GM19467 (cell line): ENCODE data around the gene CARHSP1.
A peak's percentile ranks its signal among the peaks of the same experiment; 100 is the strongest.
"Not testable (repeated sequence)": the region's sequence is repeated elsewhere in the genome, so short reads cannot be mapped to it uniquely, and the experiment has no call there.

Source experiments
- ATAC-seq: cut with Tn5 transposase; IDR thresholded peaks from one replicate; pipeline ENCODE4 v1.9.1; 2021; ENCODE audit warnings: mild to moderate bottlenecking, moderate library complexity; ENCODE audit not compliant: unreplicated experiment

The CARHSP1 gene

GRCh38 chr16:8836797-8837196, 32.0 kb downstream of the CARHSP1 start:
- not testable (repeated sequence) for ATAC-seq

- no peak for ATAC-seq
Observed at GRCh38 chr16:8832717-8833105, 36.1 kb downstream of the CARHSP1 start.

- ATAC-seq = no peak
Observed at GRCh38 chr16:8831871-8832716, 36.7 kb downstream of the CARHSP1 start.

- ATAC-seq = no peak
Observed at GRCh38 chr16:8831450-8831849, 37.4 kb downstream of the CARHSP1 start.

GRCh38 chr16:8828541-8829165, 40.2 kb downstream of the CARHSP1 start:
- ATAC-seq = no peak

GRCh38 chr16:8826278-8826879, 42.4 kb downstream of the CARHSP1 start:
- no peak for ATAC-seq

- ATAC-seq = no peak
Observed at GRCh38 chr16:8822403-8822802, 46.4 kb downstream of the CARHSP1 start.

GRCh38 chr16:8819411-8820034, 49.3 kb downstream of the CARHSP1 start:
- no peak for ATAC-seq

- peak; percentile 62 for ATAC-seq
Observed at GRCh38 chr16:8818504-8819270, 50.1 kb downstream of the CARHSP1 start.

GRCh38 chr16:8816967-8817655, 51.7 kb downstream of the CARHSP1 start:
- ATAC-seq = no peak

GRCh38 chr16:8814095-8814806, 54.6 kb downstream of the CARHSP1 start:
- no peak for ATAC-seq

- ATAC-seq = no peak
Observed at GRCh38 chr16:8812162-8812843, 56.5 kb downstream of the CARHSP1 start.

GRCh38 chr16:8808613-8809353, 60.0 kb downstream of the CARHSP1 start:
- no peak for ATAC-seq

- no peak for ATAC-seq
Observed at GRCh38 chr16:8808009-8808408, 60.8 kb downstream of the CARHSP1 start.

GRCh38 chr16:8807189-8807588, 61.6 kb downstream of the CARHSP1 start:
- ATAC-seq = no peak

GRCh38 chr16:8806272-8806983, 62.4 kb downstream of the CARHSP1 start:
- ATAC-seq = no peak

GRCh38 chr16:8804313-8804712, 64.5 kb downstream of the CARHSP1 start:
- no peak for ATAC-seq

- ATAC-seq = not testable (repeated sequence)
Observed at GRCh38 chr16:8803733-8804132, 65.1 kb downstream of the CARHSP1 start.
